HL-60 (cell line): ENCODE measurements around the gene NRXN2.

Experiments used
- GABPA ChIP-seq: IDR thresholded peaks from 2 replicates; pipeline ENCODE4 v1.6.1; 2012; ENCODE audit warnings: low read depth
- POLR2AphosphoS5 ChIP-seq: IDR thresholded peaks from 2 replicates; pipeline ENCODE4 v1.6.1; 2012; ENCODE audit warnings: low read depth
- SPI1 ChIP-seq: IDR thresholded peaks from 2 replicates; pipeline ENCODE4 v1.6.1; 2012; ENCODE audit warnings: low read depth, mild to moderate bottlenecking, borderline replicate concordance
- TF ChIP-seq, protein P1 (sequence below): IDR thresholded peaks from one replicate; pipeline ENCODE4 v1.5.1; 2011; ENCODE audit warnings: low read length, control low read depth, inconsistent platforms; ENCODE audit not compliant: insufficient read depth

- TF ChIP-seq, protein P1, sequence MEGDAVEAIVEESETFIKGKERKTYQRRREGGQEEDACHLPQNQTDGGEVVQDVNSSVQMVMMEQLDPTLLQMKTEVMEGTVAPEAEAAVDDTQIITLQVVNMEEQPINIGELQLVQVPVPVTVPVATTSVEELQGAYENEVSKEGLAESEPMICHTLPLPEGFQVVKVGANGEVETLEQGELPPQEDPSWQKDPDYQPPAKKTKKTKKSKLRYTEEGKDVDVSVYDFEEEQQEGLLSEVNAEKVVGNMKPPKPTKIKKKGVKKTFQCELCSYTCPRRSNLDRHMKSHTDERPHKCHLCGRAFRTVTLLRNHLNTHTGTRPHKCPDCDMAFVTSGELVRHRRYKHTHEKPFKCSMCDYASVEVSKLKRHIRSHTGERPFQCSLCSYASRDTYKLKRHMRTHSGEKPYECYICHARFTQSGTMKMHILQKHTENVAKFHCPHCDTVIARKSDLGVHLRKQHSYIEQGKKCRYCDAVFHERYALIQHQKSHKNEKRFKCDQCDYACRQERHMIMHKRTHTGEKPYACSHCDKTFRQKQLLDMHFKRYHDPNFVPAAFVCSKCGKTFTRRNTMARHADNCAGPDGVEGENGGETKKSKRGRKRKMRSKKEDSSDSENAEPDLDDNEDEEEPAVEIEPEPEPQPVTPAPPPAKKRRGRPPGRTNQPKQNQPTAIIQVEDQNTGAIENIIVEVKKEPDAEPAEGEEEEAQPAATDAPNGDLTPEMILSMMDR: no peak
- TF ChIP-seq GABPA (no peak), POLR2AphosphoS5 (no peak), SPI1 (no peak)
Observed at GRCh38 chr11:64616817-64617216, 106.2 kb downstream of the NRXN2 start.
